T-helper 2 cell treated with Interferon-gamma antibody and Interleukin-4, amounts not matched to agents 100 ng/mL and 5 ng/mL, for 36 hours (primary cell): ENCODE data around the gene TNFSF12. TPM values are rescaled to one million over a fixed set of nuclear protein-coding genes. Genes with fewer than 3 reads are reported as not detected.
"Not testable (repeated sequence)": the region's sequence is repeated elsewhere in the genome, so short reads cannot be mapped to it uniquely, and the experiment has no call there.

ENCODE experiments used
- intact Hi-C: fragments of 100-400 bp; cut with micrococcal nuclease; formaldehyde crosslinking; loops from one replicate; pipeline ENCODE4 v1.15.1; 2023
- total RNA-seq: library from RNA; stranded (reverse); gene quantifications from 2 replicates; pipeline ENCODE4 v1.2.3, GENCODE V29; 2022

The TNFSF12 gene
- total RNA-seq, 1 donor from 2014 or later: 67.0 TPM

- intact Hi-C loops: loop anchor here (1.0 to 5.0 kb wide), 4 partner anchors 11 to 259 kb away; partner anchors contain the start of genes FXR2 and WRAP53
These were observed 34.6 kb downstream of the TNFSF12 start, which contains the start of gene MPDU1 for GRCh38 chr17:7583253-7584109. Gene MPDU1, plus strand, starts transcription at chr17:7583852. Its CDS starts 11 bp downstream, at chr17:7583863.

GRCh38 chr17:7586673-7587419 lies 38.0 kb downstream of the TNFSF12 start:
- intact Hi-C loops: no loop called here

GRCh38 chr17:7587420-7588151 lies 38.7 kb downstream of the TNFSF12 start:
- intact Hi-C loops: no loop called here

GRCh38 chr17:7588553-7589203 lies 39.8 kb downstream of the TNFSF12 start:
- intact Hi-C loops: no loop called here

- intact Hi-C loops: no loop called here
These were observed 40.5 kb downstream of the TNFSF12 start for GRCh38 chr17:7589204-7589868.

GRCh38 chr17:7589891-7590691 lies 41.2 kb downstream of the TNFSF12 start, which contains the start of gene SOX15:
Gene SOX15, minus strand, starts transcription at chr17:7590094. Its CDS starts 418 bp downstream, at chr17:7589676.
- intact Hi-C loops: no loop called here

- intact Hi-C loops: no loop called here
These were observed 41.9 kb downstream of the TNFSF12 start for GRCh38 chr17:7590743-7591142.

GRCh38 chr17:7591596-7591995 lies 42.7 kb downstream of the TNFSF12 start:
- intact Hi-C loops: no loop called here

GRCh38 chr17:7592422-7593021 lies 43.7 kb downstream of the TNFSF12 start:
- intact Hi-C loops: no loop called here

GRCh38 chr17:7593296-7593695 lies 44.4 kb downstream of the TNFSF12 start:
- intact Hi-C loops: no loop called here

- intact Hi-C loops: not testable (repeated sequence)
These were observed 48.7 kb downstream of the TNFSF12 start for GRCh38 chr17:7597561-7597960.

- intact Hi-C loops: no loop called here
These were observed 57.4 kb downstream of the TNFSF12 start for GRCh38 chr17:7606280-7606679.

Other genes starting within 250 kb of the TNFSF12 start
- 709 TPM in 2 replicates for gene EIF5A, start 241.4 kb upstream of the TNFSF12 start, total RNA-seq
- 78.5 and 83.2 TPM in 2 replicates for gene GPS2, start 233.7 kb upstream of the TNFSF12 start, total RNA-seq
- 38.5 and 44.1 TPM in 2 replicates for gene NEURL4, start 219.7 kb upstream of the TNFSF12 start, total RNA-seq
- gene ACAP1, start 212.5 kb upstream of the TNFSF12 start, total RNA-seq: 580 and 590 TPM in 2 replicates
- gene KCTD11, start 196.9 kb upstream of the TNFSF12 start, total RNA-seq: 8.2 TPM in 2 replicates
- not detected in 2 replicates for gene TMEM95, start 193.9 kb upstream of the TNFSF12 start, total RNA-seq
- 1.2 and 1.4 TPM in 2 replicates for gene TNK1, start 168.0 kb upstream of the TNFSF12 start, total RNA-seq
- gene PLSCR3, start 154.5 kb upstream of the TNFSF12 start, total RNA-seq: 141 and 147 TPM in 2 replicates
- gene TMEM256, start 145.0 kb upstream of the TNFSF12 start, total RNA-seq: 54.3 and 56.3 TPM in 2 replicates
- gene NLGN2, start 141.2 kb upstream of the TNFSF12 start, total RNA-seq: 1.2 TPM in 2 replicates
- not detected in 2 replicates for gene SPEM1, start 128.7 kb upstream of the TNFSF12 start, total RNA-seq
- gene SPEM2, start 123.4 kb upstream of the TNFSF12 start, total RNA-seq: not detected in 2 replicates
- gene SPEM3, start 120.2 kb upstream of the TNFSF12 start, total RNA-seq: not detected in 2 replicates
- gene TMEM102, start 113.6 kb upstream of the TNFSF12 start, total RNA-seq: 14.4 TPM in 2 replicates
- 5.6 and 5.8 TPM in 2 replicates for gene FGF11, start 109.5 kb upstream of the TNFSF12 start, total RNA-seq
- 11.0 and 11.4 TPM in 2 replicates for gene CHRNB1, start 104.0 kb upstream of the TNFSF12 start, total RNA-seq
- 21.6 and 22.3 TPM in 2 replicates for gene ZBTB4, start 69.4 kb upstream of the TNFSF12 start, total RNA-seq
- not detected in 2 replicates for gene SLC35G6, start 67.6 kb upstream of the TNFSF12 start, total RNA-seq
- gene POLR2A, start 64.7 kb upstream of the TNFSF12 start, total RNA-seq: 192 and 200 TPM in 2 replicates
- 3.2 TPM in 2 replicates for gene TNFSF13, start 9.7 kb downstream of the TNFSF12 start, total RNA-seq
- 50.9 and 55.3 TPM in 2 replicates for gene SENP3, start 12.9 kb downstream of the TNFSF12 start, total RNA-seq
- gene CD68, start 30.6 kb downstream of the TNFSF12 start, total RNA-seq: 8.3 and 9.4 TPM in 2 replicates
- 79.6 and 79.9 TPM in 2 replicates for gene MPDU1, start 34.8 kb downstream of the TNFSF12 start, total RNA-seq
- gene SOX15, start 41.0 kb downstream of the TNFSF12 start, total RNA-seq: 0.25 and 0.50 TPM in 2 replicates
- gene FXR2, start 65.8 kb downstream of the TNFSF12 start, total RNA-seq: 30.3 and 31.7 TPM in 2 replicates
- 17.8 and 18.2 TPM in 2 replicates for gene SAT2, start 78.8 kb downstream of the TNFSF12 start, total RNA-seq
- gene SHBG, start 81.1 kb downstream of the TNFSF12 start, total RNA-seq: not detected in 2 replicates
- gene ATP1B2, start 101.9 kb downstream of the TNFSF12 start, total RNA-seq: 0.16 and 0.25 TPM in 2 replicates
- 195 and 207 TPM in 2 replicates for gene TP53, start 138.4 kb downstream of the TNFSF12 start, total RNA-seq
- gene WRAP53, start 139.4 kb downstream of the TNFSF12 start, total RNA-seq: 25.9 and 28.9 TPM in 2 replicates
- 0.09 TPM in 1 of 2 replicates, not detected in the other for gene EFNB3, start 156.1 kb downstream of the TNFSF12 start, total RNA-seq
- gene DNAH2, start 168.7 kb downstream of the TNFSF12 start, total RNA-seq: not detected in 2 replicates